SK-N-SH (cell line): ENCODE measurements around the gene NALCN. TPM values are rescaled to one million over a fixed set of nuclear protein-coding genes. Genes with fewer than 3 reads are reported as not detected.
A peak's percentile ranks its signal among the peaks of the same experiment; 100 is the strongest.

ENCODE experiments used
- CTCF ChIA-PET: fragments of 300-600, 350-600 bp; formaldehyde crosslinking; extraction: SDS; loops from one replicate; lab custom pipeline; 2021; lab: Yijun Ruan, JAX
- POLR2A ChIA-PET: fragments of 350-600 bp; sonication (Branson Sonifier 250); formaldehyde crosslinking; extraction: SDS; loops from one replicate; lab custom pipeline; 2020; ENCODE audit warnings: antibody characterized with exemption, inconsistent platforms; lab: Yijun Ruan, JAX
- DNase-seq: peaks from one replicate; pipeline ENCODE4 v3.0.0; 2012
- H2AFZ ChIP-seq: fragments of 200-600 bp; sonication (generic); 2 replicates; pipeline ENCODE4 v1.8.1; 2016; ENCODE audit warnings: antibody characterized with exemption, mild to moderate bottlenecking, low read depth
- H3F3A ChIP-seq: fragments of 200-600 bp; sonication (generic); replicated peaks from 2 replicates; pipeline ENCODE3; 2016; ENCODE audit warnings: antibody characterized with exemption, mild to moderate bottlenecking; ENCODE audit not compliant: insufficient read depth
- H3K27ac ChIP-seq, 2 experiments: fragments of 200-500 bp in 1 of 2; fragments of 200-600 bp in 1 of 2; sonication (Bioruptor generic) in 1 of 2; sonication (generic), shearing (Covaris generic) in 1 of 2; 2 replicates each; pipeline versions ENCODE4 v1.5.1 to v1.6.1; 2014 to 2016; ENCODE audit warnings: low read depth in 2 of 2, inconsistent platforms in 1 of 2, low read length in 1 of 2, mild to moderate bottlenecking in 1 of 2, mixed read lengths in 1 of 2
- H3K27me3 ChIP-seq: fragments of 200-600 bp; sonication (generic), shearing (Covaris generic); 2 replicates; pipeline ENCODE4 v1.6.1; 2016; ENCODE audit warnings: mixed run types; ENCODE audit not compliant: insufficient read depth
- H3K36me3 ChIP-seq, 2 experiments: fragments of 200-500 bp in 1 of 2; fragments of 200-600 bp in 1 of 2; sonication (Bioruptor generic) in 1 of 2; sonication (generic) in 1 of 2; replicated peaks in 1 of 2; 2 replicates each; pipeline versions ENCODE3 to v1.5.1; 2014 to 2016; ENCODE audit warnings: low read length in 1 of 2, mild to moderate bottlenecking in 1 of 2; ENCODE audit not compliant: insufficient read depth in 2 of 2, control insufficient read depth in 1 of 2
- H3K4me1 ChIP-seq, 2 experiments: fragments of 200-500 bp in 1 of 2; fragments of 200-600 bp in 1 of 2; sonication (Bioruptor generic) in 1 of 2; sonication (generic), shearing (Covaris generic) in 1 of 2; 2 replicates each; pipeline versions ENCODE4 v1.5.1 to v1.6.1; 2014 to 2016; ENCODE audit warnings: low read depth in 1 of 2, low read length in 1 of 2, mixed run types in 1 of 2; ENCODE audit not compliant: insufficient read depth in 2 of 2, control insufficient read depth in 1 of 2
- H3K4me2 ChIP-seq: fragments of 200-600 bp; sonication (generic), shearing (Covaris generic); 2 replicates; pipeline ENCODE4 v1.6.1; 2017; ENCODE audit warnings: mixed run types
- H3K4me3 ChIP-seq, 2 experiments: fragments of 200-500 bp in 1 of 2; fragments of 200-600 bp in 1 of 2; sonication (Bioruptor generic) in 1 of 2; sonication (generic), shearing (Covaris generic) in 1 of 2; 2 replicates each; pipeline versions ENCODE4 v1.5.1 to v1.8.1; 2014 to 2016; ENCODE audit warnings: low read depth in 2 of 2, inconsistent platforms in 1 of 2, low read length in 1 of 2, mild to moderate bottlenecking in 1 of 2, mixed read lengths in 1 of 2, moderate library complexity in 1 of 2
- H3K79me2 ChIP-seq: fragments of 200-600 bp; sonication (generic); 2 replicates; pipeline ENCODE4 v1.8.1; 2017; ENCODE audit warnings: mild to moderate bottlenecking; ENCODE audit not compliant: insufficient read depth
- H3K9ac ChIP-seq: fragments of 200-600 bp; sonication (generic); 2 replicates; pipeline ENCODE4 v1.6.1; 2017; ENCODE audit warnings: mixed run types
- H3K9me2 ChIP-seq: fragments of 200-600 bp; sonication (generic); 2 replicates; pipeline ENCODE4 v1.6.1; 2017; ENCODE audit warnings: mixed run types
- H3K9me3 ChIP-seq: fragments of 200-600 bp; sonication (generic); 2 replicates; pipeline ENCODE4 v1.6.1; 2017; ENCODE audit warnings: mixed run types, mild to moderate bottlenecking, moderate library complexity
- H4K20me1 ChIP-seq: fragments of 200-600 bp; sonication (generic); 2 replicates; pipeline ENCODE4 v1.6.1; 2017; ENCODE audit warnings: mild to moderate bottlenecking, mixed run types; ENCODE audit not compliant: insufficient read depth
- FOSL2 ChIP-seq: IDR thresholded peaks from 2 replicates; pipeline ENCODE4 v1.4.0; 2012; ENCODE audit warnings: low read depth, mild to moderate bottlenecking, moderate library complexity, borderline replicate concordance
- JUND ChIP-seq: IDR thresholded peaks from 2 replicates; pipeline ENCODE4 v1.4.0; 2012
- MEF2A ChIP-seq: IDR thresholded peaks from 2 replicates; pipeline ENCODE4 v1.4.0; 2012; ENCODE audit warnings: low read depth, borderline replicate concordance
- NFIC ChIP-seq: IDR thresholded peaks from 2 replicates; pipeline ENCODE4 v1.4.0; 2012; ENCODE audit warnings: borderline replicate concordance
- RAD21 ChIP-seq: IDR thresholded peaks from 2 replicates; pipeline ENCODE4 v1.6.1; 2012; ENCODE audit warnings: mild to moderate bottlenecking, low read length
- RXRA ChIP-seq: IDR thresholded peaks from 2 replicates; pipeline ENCODE4 v1.4.0; 2012; ENCODE audit warnings: low read depth, mild to moderate bottlenecking, borderline replicate concordance
- TCF12 ChIP-seq: IDR thresholded peaks from 2 replicates; pipeline ENCODE4 v1.4.0; 2012
- TEAD4 ChIP-seq: IDR thresholded peaks from 2 replicates; pipeline ENCODE4 v1.4.0; 2012; ENCODE audit warnings: mild to moderate bottlenecking, borderline replicate concordance; ENCODE audit not compliant: insufficient read depth
- WGBS: methylation state at CpG from one replicate; pipeline ENCODE4 v1.1.6; 2017; ENCODE audit warnings: low lambda C conversion rate; 5-methylcytosine and 5-hydroxymethylcytosine counted together
- polyA plus RNA-seq, 3 experiments: library from polyadenylated mRNA; depleted of rRNA; stranded (reverse); fragments of >200 nt; gene quantifications; 2 replicates each; pipeline ENCODE4 v1.2.3, GENCODE V29; 2012
- TF ChIP-seq, protein P1 (sequence below): IDR thresholded peaks from 2 replicates; pipeline ENCODE4 v1.4.0; 2012; ENCODE audit warnings: low read depth, borderline replicate concordance
- TF ChIP-seq, protein P2 (sequence below): fragments of 150-350 bp; IDR thresholded peaks from 2 replicates; pipeline ENCODE4 v1.6.1; 2017; ENCODE audit warnings: antibody characterized with exemption, low read length, low read depth, borderline replicate concordance
- TF ChIP-seq, protein P3 (sequence below): IDR thresholded peaks from 2 replicates; pipeline ENCODE4 v1.6.1; 2012; ENCODE audit warnings: mild to moderate bottlenecking, low read depth, low read length, moderate library complexity
- TF ChIP-seq, protein P4 (sequence below): IDR thresholded peaks from 2 replicates; pipeline ENCODE4; 2012

Gene NALCN
- polyA plus RNA-seq, 1 of the 3 experiments (the other 2 are of a cell fraction) = 3.0 TPM

DNA sequence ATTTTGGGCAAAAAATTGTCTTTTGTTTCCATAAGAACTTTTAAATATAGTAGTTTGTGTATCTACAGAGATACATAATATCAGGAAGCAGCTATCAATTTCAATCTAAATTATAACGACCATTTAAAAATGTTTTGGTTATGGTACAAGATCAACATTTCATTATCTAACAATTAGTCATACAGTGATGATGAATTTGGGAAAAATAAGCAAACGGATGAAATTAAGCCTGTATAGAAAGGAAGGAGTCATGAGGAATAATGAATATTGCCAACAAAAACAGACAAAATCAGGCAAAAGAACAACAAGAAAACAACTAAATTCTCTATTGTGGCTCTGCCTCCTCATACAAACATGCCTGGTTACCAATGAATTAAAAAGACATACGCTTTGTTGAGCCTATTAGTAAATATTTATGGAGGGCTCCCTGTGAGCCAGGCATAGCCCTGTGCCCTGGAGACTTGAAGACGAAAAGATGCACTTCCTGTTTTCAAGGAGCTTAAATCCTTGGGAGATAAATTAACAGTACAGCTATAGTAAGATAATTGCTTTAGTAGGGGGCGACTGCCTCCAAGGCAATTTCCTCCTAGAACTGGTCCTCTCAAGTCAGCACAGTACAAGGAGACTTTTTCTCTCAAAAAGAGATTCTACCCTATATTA, 73.0 kb downstream of the NALCN start:
- Histone ChIP-seq H3K36me3 (no peaks in the 10 kb centered on the region), H3K4me3 (no peak overlapping the region), H3K79me2 (no peaks in the 10 kb centered on the region), H3K27ac (peak overlapping the region in 1 of 2 experiments; percentile 16; a peak in 1 of 4 replicates), H4K20me1 (no peaks in the 10 kb centered on the region), H3K9me2 (no peaks in the 10 kb centered on the region), H3K27me3 (no peaks in the 10 kb centered on the region), H3K4me2 (no peak overlapping the region), H2AFZ (no peak overlapping the region), H3K9me3 (no peaks in the 10 kb centered on the region), H3K4me1 (peaks cover 0 to 30% of the 10 kb centered on the region in 2 experiments; a peak in 2 of 4 replicates), H3F3A (peaks cover 21% of the 10 kb centered on the region), H3K9ac (no peak overlapping the region)
- DNase-seq = no peak
- CTCF ChIA-PET = no interaction called here
- POLR2A ChIA-PET = no interaction called here
- TF ChIP-seq, protein P1, sequence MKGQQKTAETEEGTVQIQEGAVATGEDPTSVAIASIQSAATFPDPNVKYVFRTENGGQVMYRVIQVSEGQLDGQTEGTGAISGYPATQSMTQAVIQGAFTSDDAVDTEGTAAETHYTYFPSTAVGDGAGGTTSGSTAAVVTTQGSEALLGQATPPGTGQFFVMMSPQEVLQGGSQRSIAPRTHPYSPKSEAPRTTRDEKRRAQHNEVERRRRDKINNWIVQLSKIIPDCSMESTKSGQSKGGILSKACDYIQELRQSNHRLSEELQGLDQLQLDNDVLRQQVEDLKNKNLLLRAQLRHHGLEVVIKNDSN = no peak
- TF ChIP-seq NFIC (no peak), RXRA (no peak)
- TF ChIP-seq, protein P2, sequence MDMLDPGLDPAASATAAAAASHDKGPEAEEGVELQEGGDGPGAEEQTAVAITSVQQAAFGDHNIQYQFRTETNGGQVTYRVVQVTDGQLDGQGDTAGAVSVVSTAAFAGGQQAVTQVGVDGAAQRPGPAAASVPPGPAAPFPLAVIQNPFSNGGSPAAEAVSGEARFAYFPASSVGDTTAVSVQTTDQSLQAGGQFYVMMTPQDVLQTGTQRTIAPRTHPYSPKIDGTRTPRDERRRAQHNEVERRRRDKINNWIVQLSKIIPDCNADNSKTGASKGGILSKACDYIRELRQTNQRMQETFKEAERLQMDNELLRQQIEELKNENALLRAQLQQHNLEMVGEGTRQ = no peak
- TF ChIP-seq, protein P3, sequence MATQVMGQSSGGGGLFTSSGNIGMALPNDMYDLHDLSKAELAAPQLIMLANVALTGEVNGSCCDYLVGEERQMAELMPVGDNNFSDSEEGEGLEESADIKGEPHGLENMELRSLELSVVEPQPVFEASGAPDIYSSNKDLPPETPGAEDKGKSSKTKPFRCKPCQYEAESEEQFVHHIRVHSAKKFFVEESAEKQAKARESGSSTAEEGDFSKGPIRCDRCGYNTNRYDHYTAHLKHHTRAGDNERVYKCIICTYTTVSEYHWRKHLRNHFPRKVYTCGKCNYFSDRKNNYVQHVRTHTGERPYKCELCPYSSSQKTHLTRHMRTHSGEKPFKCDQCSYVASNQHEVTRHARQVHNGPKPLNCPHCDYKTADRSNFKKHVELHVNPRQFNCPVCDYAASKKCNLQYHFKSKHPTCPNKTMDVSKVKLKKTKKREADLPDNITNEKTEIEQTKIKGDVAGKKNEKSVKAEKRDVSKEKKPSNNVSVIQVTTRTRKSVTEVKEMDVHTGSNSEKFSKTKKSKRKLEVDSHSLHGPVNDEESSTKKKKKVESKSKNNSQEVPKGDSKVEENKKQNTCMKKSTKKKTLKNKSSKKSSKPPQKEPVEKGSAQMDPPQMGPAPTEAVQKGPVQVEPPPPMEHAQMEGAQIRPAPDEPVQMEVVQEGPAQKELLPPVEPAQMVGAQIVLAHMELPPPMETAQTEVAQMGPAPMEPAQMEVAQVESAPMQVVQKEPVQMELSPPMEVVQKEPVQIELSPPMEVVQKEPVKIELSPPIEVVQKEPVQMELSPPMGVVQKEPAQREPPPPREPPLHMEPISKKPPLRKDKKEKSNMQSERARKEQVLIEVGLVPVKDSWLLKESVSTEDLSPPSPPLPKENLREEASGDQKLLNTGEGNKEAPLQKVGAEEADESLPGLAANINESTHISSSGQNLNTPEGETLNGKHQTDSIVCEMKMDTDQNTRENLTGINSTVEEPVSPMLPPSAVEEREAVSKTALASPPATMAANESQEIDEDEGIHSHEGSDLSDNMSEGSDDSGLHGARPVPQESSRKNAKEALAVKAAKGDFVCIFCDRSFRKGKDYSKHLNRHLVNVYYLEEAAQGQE = no peak
- 90% methylated on average over 5 of the region's 5 CpGs for WGBS

DNA sequence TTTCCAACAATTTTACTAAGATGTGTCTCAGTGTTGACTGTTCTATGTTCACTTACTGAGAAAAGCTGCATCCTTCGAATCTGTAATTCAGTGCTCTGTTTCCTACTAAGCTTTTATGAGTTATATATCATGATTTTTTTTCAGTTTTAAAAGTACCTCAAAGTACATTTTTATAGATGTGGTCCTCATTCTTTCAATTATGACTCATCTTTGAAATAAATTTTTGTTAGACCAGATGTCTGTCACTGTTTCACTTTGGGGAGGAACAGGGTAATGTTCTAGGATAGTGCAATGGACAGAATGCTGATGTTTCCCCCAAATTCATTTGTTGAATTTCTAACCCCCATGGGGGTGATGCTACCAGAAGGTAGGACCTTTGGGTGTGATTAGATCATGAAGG, 74.8 kb downstream of the NALCN start:
- WGBS = 59% methylated on average over 1 of the region's 1 CpG

More for the DNA sequence above, 74.8 kb downstream of the NALCN start:
- Histone ChIP-seq H3K27me3 (no peaks in the 10 kb centered on the region), H3K4me3 (no peak overlapping the region), H3K27ac (peak overlapping the region in 1 of 2 experiments; percentile 66; a peak in 3 of 4 replicates), H2AFZ (0 out of 2 replicates have a peak overlapping the region, but pooled peaks have one; percentile 10), H3K36me3 (no peaks in the 10 kb centered on the region), H3K79me2 (no peaks in the 10 kb centered on the region), H4K20me1 (no peaks in the 10 kb centered on the region), H3K9me3 (no peaks in the 10 kb centered on the region), H3K9ac (no peak overlapping the region), H3K9me2 (no peaks in the 10 kb centered on the region; the same call in 1 of the 2 replicates), H3F3A (peaks cover 18% of the 10 kb centered on the region), H3K4me2 (no peak overlapping the region), H3K4me1 (peaks cover 0 to 20% of the 10 kb centered on the region in 2 experiments; a peak in 2 of 4 replicates)
- DNase-seq = no peak
- TF ChIP-seq TEAD4 (no peak), JUND (peak; percentile 44), MEF2A (no peak), FOSL2 (0 out of 2 replicates have a peak, but pooled peaks have one; percentile 25), TCF12 (peak; percentile 47), RAD21 (no peak), NFIC (no peak)
- TF ChIP-seq, protein P4, sequence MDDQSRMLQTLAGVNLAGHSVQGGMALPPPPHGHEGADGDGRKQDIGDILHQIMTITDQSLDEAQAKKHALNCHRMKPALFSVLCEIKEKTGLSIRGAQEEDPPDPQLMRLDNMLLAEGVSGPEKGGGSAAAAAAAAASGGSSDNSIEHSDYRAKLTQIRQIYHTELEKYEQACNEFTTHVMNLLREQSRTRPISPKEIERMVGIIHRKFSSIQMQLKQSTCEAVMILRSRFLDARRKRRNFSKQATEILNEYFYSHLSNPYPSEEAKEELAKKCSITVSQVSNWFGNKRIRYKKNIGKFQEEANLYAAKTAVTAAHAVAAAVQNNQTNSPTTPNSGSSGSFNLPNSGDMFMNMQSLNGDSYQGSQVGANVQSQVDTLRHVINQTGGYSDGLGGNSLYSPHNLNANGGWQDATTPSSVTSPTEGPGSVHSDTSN = 0 out of 2 replicates have a peak, but pooled peaks have one; percentile 24
- POLR2A ChIA-PET = no interaction called here
- CTCF ChIA-PET = interaction anchor here (0.8 kb wide), 1 partner anchor 49 kb away, joined by 4 read pairs; no protein-coding TSS in a partner anchor
